DND-41 (cell line): ENCODE measurements around the gene CDK16.

Experiments used
- CTCF ChIP-seq: IDR thresholded peaks from 2 replicates; pipeline ENCODE4 v1.5.1; 2012; ENCODE audit warnings: borderline replicate concordance, low read length, moderate library complexity, mild to moderate bottlenecking; ENCODE audit not compliant: poor library complexity, severe bottlenecking; ENCODE audit errors: extremely low read depth
- EZH2 ChIP-seq: IDR thresholded peaks from 3 replicates; pipeline ENCODE4 v1.6.1; 2012; ENCODE audit warnings: borderline replicate concordance, low read depth, mild to moderate bottlenecking, moderate library complexity, low read length, inconsistent platforms; ENCODE audit not compliant: severe bottlenecking

GRCh38 chrX:47232803-47233332 lies 14.4 kb downstream of the CDK16 start, which contains the start of gene USP11:
- TF ChIP-seq CTCF (no peak), EZH2 (no peak)
